NK-92 (cell line): ENCODE measurements around the gene ARHGAP10.
"Not testable (repeated sequence)": the region's sequence is repeated elsewhere in the genome, so short reads cannot be mapped to it uniquely, and the experiment has no call there.

ENCODE experiments used
- DNase-seq: peaks from one replicate; lab custom pipeline; 2025; ENCODE audit not compliant: unreplicated experiment; lab: John Stamatoyannopoulos, UW

The ARHGAP10 gene

DNA sequence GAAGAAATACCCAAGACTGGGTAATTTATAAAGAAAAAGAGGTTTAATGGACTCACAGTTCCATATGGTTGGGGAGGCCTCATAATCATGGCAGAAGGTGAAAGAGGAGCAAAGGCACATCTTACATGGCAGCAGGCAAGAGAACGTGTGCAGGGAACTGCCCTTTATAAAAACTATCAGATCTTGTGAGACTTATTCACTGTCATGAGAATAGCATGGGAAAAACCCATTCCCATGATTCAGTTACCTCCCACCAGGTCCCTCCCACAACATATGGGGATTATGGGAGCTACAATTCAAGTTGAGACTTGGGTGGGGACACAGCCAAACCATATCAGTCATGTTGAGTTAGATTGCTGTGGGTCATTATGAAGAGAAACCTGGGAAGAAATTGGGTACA lies 153.3 kb downstream of the ARHGAP10 start:
- not testable (repeated sequence) for DNase-seq

- DNase-seq: no peak
Measured at GRCh38 chr4:147891476-147892115, 159.7 kb downstream of the ARHGAP10 start.

DNA sequence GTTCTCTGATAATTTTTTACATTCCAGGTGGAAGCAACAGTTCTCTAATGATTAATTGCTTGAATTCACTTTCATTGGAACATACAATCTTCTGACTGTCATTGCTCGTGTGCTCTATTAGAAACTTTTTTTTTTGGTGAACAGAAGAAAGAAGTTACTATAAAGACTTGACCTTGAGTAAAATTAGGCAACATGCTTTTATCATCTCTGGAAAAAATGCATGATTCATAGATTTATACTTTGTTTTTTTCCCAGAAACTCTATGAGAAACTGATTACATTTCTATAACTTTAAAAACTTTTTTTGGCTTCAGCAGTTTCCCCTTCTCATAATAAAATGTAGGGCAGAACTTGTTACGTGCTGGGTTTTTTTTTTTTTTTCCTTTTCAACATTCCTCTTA lies 167.6 kb downstream of the ARHGAP10 start:
- DNase-seq: no peak

GRCh38 chr4:147901388-147901787 lies 169.5 kb downstream of the ARHGAP10 start:
- no peak for DNase-seq

- no peak for DNase-seq
Measured at GRCh38 chr4:147901916-147902315, 170.0 kb downstream of the ARHGAP10 start.

DNA sequence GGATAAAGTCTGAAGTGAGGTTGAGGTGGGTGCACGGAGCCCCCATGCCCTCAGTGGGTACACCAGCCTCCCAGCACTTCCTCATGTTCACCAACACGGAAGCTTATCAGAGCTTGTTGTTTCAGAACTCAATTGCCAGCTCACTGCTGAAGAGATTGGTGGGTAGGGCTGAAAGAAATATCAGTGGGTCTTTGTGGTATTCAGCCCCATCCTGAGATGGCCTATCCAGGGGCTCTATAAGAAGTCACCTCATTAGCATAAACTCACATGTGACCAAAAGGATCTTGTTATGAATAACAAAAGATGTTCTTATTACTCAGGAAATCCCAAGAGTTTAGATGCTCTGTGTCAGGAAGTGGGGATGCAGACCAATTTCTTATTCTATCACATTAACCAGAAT lies 177.3 kb downstream of the ARHGAP10 start:
- no peak for DNase-seq

DNA sequence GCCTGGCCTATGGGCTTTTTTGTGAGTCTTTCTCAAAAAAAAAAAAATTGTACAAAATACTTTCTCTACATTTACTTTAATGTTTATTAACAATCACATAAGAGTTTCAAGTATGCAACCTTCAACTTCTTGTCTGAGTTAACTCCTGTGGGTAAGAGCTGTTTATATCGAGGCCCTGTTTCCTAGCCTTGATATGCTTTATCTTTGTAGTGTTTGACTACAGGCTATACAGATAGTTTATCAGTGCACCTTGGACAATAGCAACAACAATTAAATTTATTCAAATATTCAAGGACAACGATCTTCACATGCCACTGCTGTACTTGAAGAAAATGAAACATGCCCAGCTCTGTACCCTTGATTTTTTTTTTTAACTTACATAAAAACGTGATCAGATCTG lies 178.4 kb downstream of the ARHGAP10 start:
- no peak for DNase-seq

DNA sequence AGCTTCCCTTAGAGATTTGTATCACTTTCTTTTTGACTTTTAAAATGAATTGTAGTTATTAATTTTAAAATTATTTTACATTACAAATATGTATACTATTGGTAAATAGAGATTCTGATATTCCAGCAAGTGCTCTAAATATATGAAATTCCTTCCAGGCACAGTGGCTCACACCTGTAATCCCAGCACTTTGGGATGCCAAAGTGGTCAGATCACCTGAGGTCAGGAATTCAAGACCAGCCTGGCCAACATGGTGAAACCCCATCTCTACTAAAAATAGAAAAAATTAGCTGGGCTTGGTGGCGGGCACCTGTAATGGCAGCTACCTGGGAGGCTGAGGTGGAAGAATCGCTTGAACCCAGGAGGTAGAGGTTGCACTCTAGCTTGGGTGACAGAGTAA lies 180.2 kb downstream of the ARHGAP10 start:
- not testable (repeated sequence) for DNase-seq

DNA sequence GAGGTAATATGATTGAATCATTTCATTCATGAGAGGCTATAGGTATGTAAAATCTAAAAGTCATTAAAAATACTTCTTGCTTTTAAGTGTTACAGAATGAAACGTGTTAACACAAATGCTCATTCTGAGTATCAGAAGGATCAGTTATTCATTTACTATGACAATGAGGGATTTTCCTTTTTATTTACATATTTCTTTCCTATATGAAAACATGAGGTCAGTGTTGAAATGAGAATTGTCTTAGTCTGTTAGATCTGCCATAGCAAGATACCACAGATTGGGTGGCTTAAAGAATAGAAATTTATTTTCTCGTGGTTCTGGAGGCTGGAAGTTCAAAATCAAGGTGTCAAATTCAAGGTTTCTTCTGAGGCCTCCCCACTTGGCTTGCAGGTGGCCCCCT lies 181.2 kb downstream of the ARHGAP10 start:
- DNase-seq: no peak

DNA sequence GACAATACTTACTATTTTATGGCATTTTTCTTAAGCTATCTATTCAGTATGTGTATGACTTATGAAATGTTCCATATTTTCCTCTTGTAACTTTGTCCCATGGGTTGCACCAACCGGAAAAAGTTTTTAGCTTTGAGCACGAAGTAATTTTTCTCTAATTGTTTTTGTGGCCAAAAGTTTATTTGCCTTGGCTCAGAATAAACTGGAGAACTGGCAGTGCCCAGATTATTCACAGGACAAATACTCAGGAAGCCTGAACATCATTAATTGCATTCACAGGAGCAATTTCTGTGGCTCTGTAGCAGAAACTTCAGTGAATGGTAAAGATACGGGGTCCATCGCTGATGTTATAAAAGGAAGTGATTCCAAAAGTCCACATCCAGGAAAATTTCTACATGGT lies 184.5 kb downstream of the ARHGAP10 start:
- DNase-seq: no peak

DNA sequence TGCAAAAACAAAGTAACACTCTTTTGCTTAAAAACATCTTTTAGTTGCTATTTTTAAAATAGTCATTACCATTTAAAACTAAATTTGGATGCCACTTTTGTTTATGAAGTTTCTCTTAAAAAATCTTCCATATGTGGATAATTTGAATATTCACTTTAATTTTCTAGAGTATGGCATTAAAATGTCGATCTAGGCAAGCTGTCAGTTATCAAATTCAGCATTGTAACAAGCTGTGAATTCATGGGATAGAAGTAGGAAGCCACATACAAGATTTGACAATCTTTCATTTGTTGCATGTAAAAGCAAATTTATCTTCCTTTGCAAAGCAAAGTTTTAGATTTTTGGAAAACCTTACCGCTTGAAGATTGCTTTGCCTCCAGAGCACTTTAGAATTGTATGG lies 191.5 kb downstream of the ARHGAP10 start:
- no peak for DNase-seq

DNA sequence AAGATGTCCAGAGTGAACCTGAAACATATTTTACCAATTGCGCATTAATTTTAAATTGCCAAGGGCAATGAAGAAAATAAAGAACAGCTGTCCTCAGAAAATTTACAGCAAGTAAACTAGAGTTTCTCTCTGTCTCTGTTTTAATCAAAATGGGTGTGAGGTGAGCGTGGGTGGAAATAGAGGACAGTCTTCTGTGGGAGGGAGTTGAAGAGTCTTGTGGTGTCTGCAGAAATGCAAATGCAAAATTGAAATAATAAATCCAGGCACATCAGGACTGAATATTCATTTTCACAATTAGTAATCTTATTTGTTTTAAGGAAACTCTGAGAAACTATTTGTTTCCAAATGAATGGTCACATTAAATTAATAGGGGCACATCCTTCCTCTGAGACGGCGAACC lies 192.0 kb downstream of the ARHGAP10 start:
- no peak for DNase-seq

DNA sequence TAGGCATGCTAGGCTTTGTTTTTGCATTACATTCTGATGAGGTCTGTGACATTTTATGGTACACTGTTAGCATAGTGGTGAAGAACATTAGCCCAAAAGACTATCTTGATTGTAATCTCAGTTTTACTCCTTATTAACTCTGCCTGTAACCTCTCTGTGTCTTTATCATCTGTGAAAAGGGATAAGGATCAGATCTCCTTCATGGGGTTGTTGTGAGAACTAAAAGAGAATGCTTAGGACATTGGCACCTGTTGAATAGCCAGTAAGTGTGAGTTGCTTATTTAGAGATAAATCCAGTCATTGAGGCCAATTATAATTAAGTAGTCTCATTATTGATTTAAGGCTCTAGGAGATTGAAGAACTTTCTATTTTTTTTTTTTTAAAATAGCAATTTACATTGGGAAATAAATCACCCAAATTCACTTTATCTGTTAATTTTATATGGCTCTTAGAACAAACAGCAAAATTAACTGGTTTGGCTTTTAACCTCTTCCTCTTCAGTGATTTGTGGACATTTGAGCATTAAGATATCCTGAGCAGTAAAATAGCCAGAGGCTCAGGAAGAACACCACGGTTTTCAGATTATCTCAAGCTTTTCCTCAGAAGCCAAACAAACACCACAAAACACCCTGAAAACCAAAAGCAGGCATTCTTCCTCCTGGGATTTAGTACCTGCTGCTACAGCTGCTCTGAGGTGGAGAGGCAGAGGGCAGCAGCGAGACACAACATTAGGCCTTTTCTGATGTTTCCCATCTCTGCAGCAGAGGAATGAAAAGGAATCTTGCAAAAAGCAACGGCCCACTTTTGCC lies 192.9 kb downstream of the ARHGAP10 start:
- no peak for DNase-seq

DNA sequence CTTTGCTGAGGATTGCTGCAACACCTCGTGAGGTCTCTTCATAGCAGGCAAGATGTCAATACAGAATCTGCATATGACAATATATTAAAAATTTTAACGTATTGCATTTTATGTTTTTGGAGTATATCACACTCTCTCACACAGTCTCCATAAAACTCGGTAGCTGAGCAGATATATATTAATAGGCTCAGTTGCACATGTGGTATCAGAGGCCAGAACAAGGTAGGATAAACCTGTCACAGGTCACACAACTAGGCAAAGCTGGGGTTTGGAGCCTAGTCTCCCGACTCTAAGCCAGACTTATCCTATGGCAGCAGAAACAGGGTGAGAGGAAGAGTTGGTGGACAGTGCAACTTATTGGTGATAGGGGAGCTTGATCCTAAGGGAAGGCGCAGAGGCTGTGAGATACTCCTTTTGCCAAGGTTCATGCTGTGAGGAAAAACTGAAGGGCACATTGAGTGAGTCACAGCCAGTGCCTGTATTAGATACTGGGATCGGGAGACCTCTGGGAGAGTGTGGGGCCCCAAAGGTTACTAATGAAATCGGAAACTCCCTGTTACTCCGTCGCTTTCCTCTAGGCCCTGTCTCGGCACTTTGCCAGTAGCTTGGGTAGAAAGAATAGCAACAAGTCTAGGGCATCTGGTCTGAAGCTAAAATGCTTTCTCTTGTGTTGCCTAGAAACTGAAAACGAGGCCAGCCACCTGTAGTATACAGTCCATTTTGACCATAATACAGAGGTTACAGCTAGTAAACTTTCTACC lies 195.7 kb downstream of the ARHGAP10 start:
- DNase-seq: no peak

- no peak for DNase-seq
Measured at GRCh38 chr4:147928400-147928799, 196.5 kb downstream of the ARHGAP10 start.

DNA sequence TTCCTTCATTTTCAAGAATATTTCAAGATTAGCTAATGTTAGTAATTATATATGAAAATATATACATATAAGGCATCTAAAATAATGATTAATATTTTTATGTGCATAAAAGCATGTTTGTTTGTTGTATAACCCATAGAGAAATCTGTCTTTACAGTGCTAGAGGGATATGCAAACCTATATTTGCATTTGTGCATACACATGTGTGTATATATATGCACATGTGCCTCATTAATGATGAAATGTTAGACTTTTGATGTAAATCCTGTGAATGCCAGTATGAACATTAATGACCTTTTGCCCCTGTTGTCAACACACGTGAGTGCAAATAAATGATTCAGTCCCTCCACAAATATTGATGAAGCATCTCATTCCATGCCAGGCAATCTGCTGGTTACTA lies 197.9 kb downstream of the ARHGAP10 start:
- DNase-seq: no peak

DNA sequence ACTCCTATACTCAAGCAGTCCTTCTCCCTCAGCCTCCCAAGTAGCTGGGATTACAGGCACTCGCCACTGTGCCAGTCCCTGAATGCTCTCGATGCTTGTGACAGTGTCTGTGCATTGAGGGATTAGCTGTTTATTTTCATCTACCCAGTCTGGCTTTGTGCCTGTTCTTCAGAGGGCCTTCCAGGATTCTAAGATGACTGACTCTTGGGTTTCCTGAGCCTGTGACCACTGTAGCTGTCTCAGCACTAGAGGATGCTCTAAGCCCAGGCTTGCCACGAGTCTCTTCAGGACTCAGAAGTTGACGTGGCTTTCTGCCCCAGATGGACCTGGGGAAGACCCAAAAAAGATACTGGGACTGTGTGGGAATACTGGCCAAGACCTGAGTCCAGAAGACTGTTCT lies 201.4 kb downstream of the ARHGAP10 start:
- DNase-seq: no peak

- DNase-seq: no peak
Measured at GRCh38 chr4:147933779-147934178, 201.9 kb downstream of the ARHGAP10 start.

- DNase-seq: no peak
Measured at GRCh38 chr4:147938496-147938895, 206.6 kb downstream of the ARHGAP10 start.

DNA sequence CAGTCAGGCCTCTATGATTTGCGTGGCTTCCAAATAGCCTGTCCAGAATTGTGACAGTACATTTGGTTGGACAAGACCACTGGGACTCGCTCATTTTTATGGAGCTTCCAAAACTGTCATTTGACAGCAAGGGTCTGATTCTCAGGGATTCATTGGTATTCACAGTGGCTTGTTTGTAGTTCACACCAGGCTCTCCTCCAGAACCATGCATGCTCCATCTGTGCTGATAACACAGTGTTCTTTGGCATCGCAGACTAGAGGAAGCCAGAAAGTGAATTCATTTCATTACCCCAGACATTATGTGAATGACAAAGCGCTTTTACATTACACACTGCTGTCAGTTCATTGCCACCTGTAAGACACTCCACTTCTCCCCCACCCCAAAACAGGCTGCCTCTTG lies 208.3 kb downstream of the ARHGAP10 start:
- no peak for DNase-seq

DNA sequence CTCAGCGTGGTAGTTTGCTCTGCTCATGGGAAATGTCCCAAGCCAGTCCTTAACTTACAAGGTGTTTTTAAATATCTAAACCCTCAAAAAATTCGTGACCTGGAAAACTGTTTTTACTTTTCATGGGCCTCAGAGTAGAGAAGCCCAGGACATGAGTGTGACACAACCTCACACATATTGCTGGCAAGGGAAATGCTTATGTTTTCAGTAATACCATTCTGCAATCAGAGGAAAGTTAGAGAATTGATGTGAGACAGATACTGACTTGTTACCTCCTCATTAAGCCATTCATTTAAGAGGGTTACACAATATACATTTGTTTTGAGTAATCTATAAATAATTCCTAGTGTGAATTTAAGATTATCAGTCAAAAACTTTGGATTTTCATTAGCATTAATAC lies 209.5 kb downstream of the ARHGAP10 start:
- DNase-seq: no peak

DNA sequence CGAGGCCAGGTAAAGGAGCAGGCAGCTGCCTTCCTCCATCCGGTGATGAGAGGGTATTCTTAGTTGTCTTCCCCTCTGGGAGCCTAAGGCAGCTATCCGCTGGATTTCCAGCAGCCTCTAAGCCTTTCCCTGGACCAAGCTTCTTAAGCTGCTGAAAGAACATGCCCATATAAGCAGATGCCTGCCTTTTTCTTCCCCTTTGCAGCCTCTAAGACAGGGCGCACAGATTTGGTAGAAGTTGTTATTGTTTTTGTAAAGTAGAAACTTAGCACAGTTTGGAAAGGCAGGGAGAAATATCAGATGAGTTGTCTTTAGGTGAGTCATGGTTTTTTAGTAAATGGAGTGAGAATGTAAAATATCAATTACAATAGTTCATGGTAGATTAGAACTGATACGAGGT lies 210.8 kb downstream of the ARHGAP10 start:
- no peak for DNase-seq
